Activated naive CD8-positive, alpha-beta T cell treated with anti-CD3 and anti-CD28 coated beads for 36 hours (primary cell): ENCODE results near the gene NCKAP5. TPM values are rescaled to one million over a fixed set of nuclear protein-coding genes. Genes with fewer than 3 reads are reported as not detected.
"Not testable (repeated sequence)": the region's sequence is repeated elsewhere in the genome, so short reads cannot be mapped to it uniquely, and the experiment has no call there.

ENCODE experiments used
- DNase-seq: peaks from one replicate; pipeline ENCODE4 v3.0.0; 2021
- H3K27ac Mint-ChIP-seq: one replicate; pipeline ENCODE4 v1.8.0; 2022; ENCODE audit warnings: mild to moderate bottlenecking, moderate library complexity, mixed read lengths
- H3K27me3 Mint-ChIP-seq: one replicate; pipeline ENCODE4 v1.8.0; 2022; ENCODE audit warnings: mild to moderate bottlenecking, mixed read lengths
- H3K36me3 Mint-ChIP-seq: one replicate; pipeline ENCODE4 v1.8.0; 2021; ENCODE audit warnings: mild to moderate bottlenecking, mixed read lengths
- H3K4me1 Mint-ChIP-seq: one replicate; pipeline ENCODE4 v1.8.0; 2021; ENCODE audit warnings: mixed read lengths
- H3K4me3 Mint-ChIP-seq: one replicate; pipeline ENCODE4 v1.8.0; 2022; ENCODE audit warnings: mild to moderate bottlenecking, moderate library complexity, mixed read lengths
- H3K9me3 Mint-ChIP-seq: one replicate; pipeline ENCODE4 v1.8.0; 2022; ENCODE audit warnings: mixed read lengths
- total RNA-seq, 2 experiments: library from RNA; stranded (reverse); gene quantifications; one replicate each; pipeline ENCODE4 v1.2.3, GENCODE V29; 2021

The NCKAP5 gene
- total RNA-seq, 2 experiments from 2014 or later = not detected

- H3K4me3 Mint-ChIP-seq = no peak overlapping the region
- no peak overlapping the region for H3K27ac Mint-ChIP-seq
- DNase-seq = no peak
- H3K4me1 Mint-ChIP-seq = no peaks in the 10 kb centered on the region
- no peaks in the 10 kb centered on the region for H3K36me3 Mint-ChIP-seq
- H3K27me3 Mint-ChIP-seq = no peaks in the 10 kb centered on the region
- peaks cover 8% of the 10 kb centered on the region for H3K9me3 Mint-ChIP-seq
These were observed 730.5 kb downstream of the NCKAP5 start for GRCh38 chr2:132837769-132838168.

GRCh38 chr2:132830321-132830827 lies 737.9 kb downstream of the NCKAP5 start:
- Mint-ChIP-seq H3K27me3 (no peaks in the 10 kb centered on the region), H3K4me1 (no peaks in the 10 kb centered on the region), H3K4me3 (no peak overlapping the region), H3K27ac (no peak overlapping the region), H3K9me3 (peaks cover 8% of the 10 kb centered on the region), H3K36me3 (no peaks in the 10 kb centered on the region)
- DNase-seq = no peak

DNA sequence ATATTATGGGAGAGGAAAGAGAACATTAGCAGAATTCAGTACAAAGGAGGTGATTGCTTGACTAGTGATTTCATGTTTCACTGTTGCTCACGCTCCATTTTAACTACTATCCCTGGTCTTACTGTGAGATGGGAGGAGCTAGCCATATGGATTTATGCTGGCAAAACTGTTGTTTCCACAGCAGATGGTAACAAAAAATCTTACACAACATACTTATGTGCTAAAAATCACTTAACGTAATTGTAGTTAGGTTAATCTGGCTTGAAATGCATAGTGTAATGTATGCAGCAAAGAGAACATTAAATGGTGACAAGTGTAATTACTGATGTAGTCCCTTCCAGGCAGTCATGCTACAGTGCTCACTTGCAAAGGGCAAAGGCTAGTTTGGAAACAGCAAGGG lies 742.7 kb downstream of the NCKAP5 start:
- no peaks in the 10 kb centered on the region for H3K27me3 Mint-ChIP-seq
- H3K4me3 Mint-ChIP-seq = no peak overlapping the region
- no peaks in the 10 kb centered on the region for H3K36me3 Mint-ChIP-seq
- DNase-seq = no peak
- H3K27ac Mint-ChIP-seq = no peak overlapping the region
- no peaks in the 10 kb centered on the region for H3K4me1 Mint-ChIP-seq
- peaks cover 2% of the 10 kb centered on the region for H3K9me3 Mint-ChIP-seq

DNA sequence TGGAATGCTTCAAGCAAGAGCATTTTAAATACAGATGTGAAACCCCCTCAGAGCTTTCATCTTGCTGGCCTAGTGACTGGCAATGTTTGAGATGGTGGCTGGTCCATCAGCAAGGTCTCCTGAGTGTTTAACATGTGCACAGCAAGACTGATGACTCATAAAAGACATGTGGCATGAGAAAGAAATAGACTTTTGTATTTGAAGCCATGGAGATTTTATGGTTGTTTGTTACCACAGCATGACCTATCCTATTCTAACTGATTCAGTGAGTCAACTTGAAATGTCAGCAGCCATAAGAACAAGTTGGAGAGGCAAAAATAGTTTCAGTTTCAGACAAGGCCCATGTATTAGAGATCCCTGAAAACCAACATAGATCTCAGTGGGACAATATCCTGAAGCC lies 743.5 kb downstream of the NCKAP5 start:
- DNase-seq = no peak
- Mint-ChIP-seq H3K9me3 (peaks cover 2% of the 10 kb centered on the region), H3K27ac (no peak overlapping the region), H3K36me3 (no peaks in the 10 kb centered on the region), H3K4me3 (no peak overlapping the region), H3K4me1 (no peaks in the 10 kb centered on the region), H3K27me3 (no peaks in the 10 kb centered on the region)

DNA sequence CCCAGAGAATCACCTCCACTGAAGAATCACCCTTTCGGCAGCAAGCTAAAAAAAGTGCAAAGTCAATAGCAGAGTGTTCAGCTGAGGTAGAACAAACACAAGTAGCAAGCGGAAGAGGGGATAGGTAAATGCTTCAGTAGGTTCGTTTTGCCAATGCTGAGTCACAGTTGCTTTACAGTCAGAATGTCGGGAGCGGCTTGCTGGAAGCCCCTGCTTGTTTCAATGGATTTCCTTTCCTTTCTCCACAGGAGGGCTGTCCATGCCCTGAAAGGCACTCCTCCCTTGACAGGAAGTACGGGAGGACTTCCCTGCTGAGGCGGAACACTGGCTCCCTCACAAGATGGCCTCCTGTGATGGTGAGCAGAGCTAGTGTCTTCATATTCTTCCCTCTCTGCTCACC lies 752.0 kb downstream of the NCKAP5 start:
- no peaks in the 10 kb centered on the region for H3K36me3 Mint-ChIP-seq
- no peak for DNase-seq
- H3K27ac Mint-ChIP-seq = no peak overlapping the region
- no peak overlapping the region for H3K4me3 Mint-ChIP-seq
- no peaks in the 10 kb centered on the region for H3K9me3 Mint-ChIP-seq
- no peaks in the 10 kb centered on the region for H3K4me1 Mint-ChIP-seq
- H3K27me3 Mint-ChIP-seq = no peaks in the 10 kb centered on the region

GRCh38 chr2:132815516-132815915 lies 752.7 kb downstream of the NCKAP5 start:
- H3K27me3 Mint-ChIP-seq = no peaks in the 10 kb centered on the region
- H3K36me3 Mint-ChIP-seq = no peaks in the 10 kb centered on the region
- no peak overlapping the region for H3K27ac Mint-ChIP-seq
- no peaks in the 10 kb centered on the region for H3K4me1 Mint-ChIP-seq
- H3K4me3 Mint-ChIP-seq = no peak overlapping the region
- DNase-seq = no peak
- no peaks in the 10 kb centered on the region for H3K9me3 Mint-ChIP-seq

- Mint-ChIP-seq H3K4me3 (no peak overlapping the region), H3K27ac (no peak overlapping the region), H3K36me3 (no peaks in the 10 kb centered on the region), H3K9me3 (no peaks in the 10 kb centered on the region), H3K27me3 (no peaks in the 10 kb centered on the region), H3K4me1 (no peaks in the 10 kb centered on the region)
- no peak for DNase-seq
These were observed 753.6 kb downstream of the NCKAP5 start for GRCh38 chr2:132814651-132815050.

DNA sequence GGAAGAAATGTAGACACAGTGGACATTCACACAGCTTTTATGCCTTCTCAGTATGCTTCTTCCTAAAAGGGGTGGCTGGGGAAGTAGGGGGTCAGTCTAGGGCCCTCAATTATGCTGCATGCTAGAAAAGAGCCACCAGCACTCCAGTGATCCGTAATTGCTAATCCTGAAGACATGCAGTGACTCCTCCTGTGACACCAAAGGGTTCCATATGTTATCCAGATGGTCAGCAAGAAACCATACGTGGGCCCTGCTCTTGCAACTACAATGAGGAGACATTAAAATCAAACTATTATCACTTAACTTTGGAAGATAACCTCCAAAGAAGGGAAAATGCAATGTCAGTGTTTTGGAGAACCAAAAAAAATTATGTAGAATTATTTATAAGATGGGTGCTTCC lies 754.8 kb downstream of the NCKAP5 start:
- H3K4me3 Mint-ChIP-seq = no peak overlapping the region
- no peaks in the 10 kb centered on the region for H3K4me1 Mint-ChIP-seq
- no peak overlapping the region for H3K27ac Mint-ChIP-seq

DNA sequence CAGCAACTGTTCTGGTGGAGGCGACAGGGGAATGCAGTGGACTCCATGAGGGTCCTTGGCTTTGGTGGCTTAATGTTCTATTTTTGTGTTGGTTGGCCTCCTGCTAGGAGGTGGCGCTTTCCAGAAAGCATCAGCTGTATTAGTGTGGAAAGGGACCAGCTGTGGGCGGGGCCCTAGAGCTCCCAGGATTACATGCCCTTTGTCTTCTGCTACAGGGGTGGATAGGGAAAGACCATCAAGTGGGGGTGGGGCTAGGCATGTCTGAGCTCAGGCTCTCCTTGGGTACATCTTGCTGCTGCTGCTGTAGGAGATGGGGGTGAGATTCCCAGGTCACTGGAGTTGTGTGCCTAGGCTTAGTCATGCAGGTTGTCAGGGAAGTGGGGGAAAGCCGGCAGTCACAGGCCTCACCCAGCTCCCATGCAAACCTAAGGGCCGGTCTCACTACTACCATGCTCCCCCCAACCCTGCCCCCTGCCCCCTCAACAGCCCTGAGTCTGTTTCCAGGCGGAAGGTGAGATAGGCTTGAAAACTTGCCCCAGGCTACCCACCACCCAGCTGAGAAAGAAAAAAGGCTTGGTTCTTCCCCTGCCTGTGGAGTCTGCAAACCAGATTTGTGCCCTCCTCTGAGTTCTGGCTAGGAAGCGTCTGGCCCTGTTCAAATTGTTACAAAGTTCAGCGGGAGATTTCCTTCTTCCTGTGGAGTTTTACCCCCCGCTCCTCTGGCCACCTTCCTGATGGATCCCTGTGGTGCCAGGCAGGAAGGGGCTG lies 756.9 kb downstream of the NCKAP5 start:
- H3K36me3 Mint-ChIP-seq = no peaks in the 10 kb centered on the region
- H3K27me3 Mint-ChIP-seq = no peaks in the 10 kb centered on the region
- no peak overlapping the region for H3K27ac Mint-ChIP-seq
- H3K9me3 Mint-ChIP-seq = peaks cover 9% of the 10 kb centered on the region
- no peak overlapping the region for H3K4me3 Mint-ChIP-seq
- no peaks in the 10 kb centered on the region for H3K4me1 Mint-ChIP-seq
- no peak for DNase-seq

More for the DNA sequence above, 754.8 kb downstream of the NCKAP5 start:
- Mint-ChIP-seq H3K9me3 (peaks cover 7% of the 10 kb centered on the region), H3K27me3 (no peaks in the 10 kb centered on the region), H3K36me3 (no peaks in the 10 kb centered on the region)
- no peak for DNase-seq

GRCh38 chr2:132809962-132810361 lies 758.3 kb downstream of the NCKAP5 start:
- H3K4me1 Mint-ChIP-seq, DNase-seq, H3K4me3 Mint-ChIP-seq, H3K27ac Mint-ChIP-seq, H3K27me3 Mint-ChIP-seq, H3K36me3 Mint-ChIP-seq: not testable (repeated sequence)
- H3K9me3 Mint-ChIP-seq = peaks cover 12% of the 10 kb centered on the region

- Mint-ChIP-seq H3K27ac (no peak overlapping the region), H3K27me3 (no peaks in the 10 kb centered on the region), H3K4me3 (no peak overlapping the region), H3K36me3 (no peaks in the 10 kb centered on the region), H3K4me1 (no peaks in the 10 kb centered on the region), H3K9me3 (peaks cover 10% of the 10 kb centered on the region)
- no peak for DNase-seq
These were observed 764.2 kb downstream of the NCKAP5 start for GRCh38 chr2:132804051-132804450.

DNA sequence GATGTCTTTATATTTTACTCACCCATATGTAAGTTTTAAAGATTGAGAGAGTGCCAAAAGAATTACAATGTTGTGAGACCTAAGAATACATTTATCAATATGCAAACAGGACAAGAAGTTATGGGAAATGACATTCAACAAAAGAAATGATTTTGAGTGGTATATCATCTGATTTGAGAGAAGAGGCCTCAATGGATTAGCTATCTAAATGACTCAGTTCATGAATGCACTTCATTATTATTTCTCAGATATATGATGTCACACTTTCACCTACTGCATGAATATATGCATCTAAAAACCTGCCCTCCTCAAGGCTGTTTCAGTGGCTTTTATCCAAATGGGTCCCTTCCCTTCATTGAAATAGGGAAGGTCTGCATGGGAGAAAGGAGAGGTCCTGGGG lies 769.9 kb downstream of the NCKAP5 start:
- H3K9me3 Mint-ChIP-seq = no peaks in the 10 kb centered on the region
- H3K27ac Mint-ChIP-seq = no peak overlapping the region
- H3K36me3 Mint-ChIP-seq = no peaks in the 10 kb centered on the region
- H3K4me1 Mint-ChIP-seq = no peaks in the 10 kb centered on the region
- H3K27me3 Mint-ChIP-seq = no peaks in the 10 kb centered on the region
- DNase-seq = no peak
- no peak overlapping the region for H3K4me3 Mint-ChIP-seq

DNA sequence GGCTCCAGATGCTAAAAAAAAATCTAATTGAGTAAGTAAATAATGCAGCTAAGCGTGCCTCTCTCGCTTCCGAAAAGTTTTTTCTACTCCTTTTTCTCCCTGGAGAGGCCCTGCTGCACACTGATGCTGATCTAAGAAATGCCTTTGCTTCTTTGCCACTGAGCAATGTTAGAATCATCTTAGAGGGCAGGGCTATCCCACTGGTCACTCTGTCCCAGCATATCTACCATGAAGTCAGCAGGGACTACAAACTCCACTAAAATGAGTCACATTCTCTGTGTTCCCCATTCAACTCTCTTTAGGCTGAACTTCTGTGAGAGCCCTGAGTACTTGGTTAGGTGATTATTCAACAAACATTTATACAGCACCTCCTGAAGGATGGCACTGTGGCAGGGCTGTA lies 770.7 kb downstream of the NCKAP5 start:
- Mint-ChIP-seq H3K27me3 (no peaks in the 10 kb centered on the region), H3K36me3 (no peaks in the 10 kb centered on the region)

GRCh38 chr2:132797071-132797470 lies 771.2 kb downstream of the NCKAP5 start:
- H3K9me3 Mint-ChIP-seq = no peaks in the 10 kb centered on the region
- DNase-seq = no peak
- H3K27me3 Mint-ChIP-seq = no peaks in the 10 kb centered on the region
- no peaks in the 10 kb centered on the region for H3K36me3 Mint-ChIP-seq
- H3K4me3 Mint-ChIP-seq = no peak overlapping the region
- H3K27ac Mint-ChIP-seq = no peak overlapping the region
- no peaks in the 10 kb centered on the region for H3K4me1 Mint-ChIP-seq

More for the DNA sequence above, 770.7 kb downstream of the NCKAP5 start:
- Mint-ChIP-seq H3K27ac (no peak overlapping the region), H3K4me3 (no peak overlapping the region), H3K4me1 (no peaks in the 10 kb centered on the region), H3K9me3 (no peaks in the 10 kb centered on the region)
- DNase-seq = no peak

DNA sequence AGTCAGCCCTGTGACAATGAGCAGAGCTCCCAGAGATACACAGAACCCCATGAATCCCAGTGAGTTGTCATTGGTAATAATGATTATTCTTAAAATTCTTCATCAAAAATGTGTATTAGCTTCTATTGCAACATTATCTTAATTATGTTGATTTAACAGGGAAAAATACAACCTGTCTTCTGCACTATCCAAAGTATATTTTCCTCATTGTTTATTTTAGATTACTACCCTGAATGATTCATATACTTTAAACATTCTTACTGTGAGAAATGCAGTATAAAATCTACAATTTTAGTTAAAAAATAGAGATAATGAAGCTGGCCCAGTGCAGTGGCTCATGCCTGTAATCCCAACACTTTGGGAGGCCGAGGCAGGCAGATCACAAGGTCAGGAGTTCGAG lies 773.0 kb downstream of the NCKAP5 start:
- Mint-ChIP-seq H3K36me3 (no peaks in the 10 kb centered on the region), H3K27ac (no peak overlapping the region)

DNA sequence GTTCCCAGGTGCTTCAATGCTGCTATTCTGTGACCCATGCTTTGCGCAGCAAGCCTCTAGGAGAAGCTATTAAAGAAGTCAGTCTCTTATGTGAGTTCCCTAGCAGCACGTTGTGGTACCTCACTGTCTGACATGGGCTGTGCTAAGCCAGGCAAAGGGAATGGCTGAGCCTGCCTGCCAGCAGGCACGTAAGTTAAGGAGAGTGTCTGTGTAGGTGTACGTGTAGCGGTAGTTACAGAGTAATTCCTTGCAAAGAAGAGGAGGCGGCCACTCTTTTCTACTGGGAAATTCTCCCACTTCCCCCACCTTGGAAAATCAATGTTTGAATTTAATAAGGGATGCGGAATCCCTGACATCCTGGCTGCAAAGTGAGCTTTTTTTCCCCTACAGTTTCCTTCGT lies 774.7 kb downstream of the NCKAP5 start:
- no peak overlapping the region for H3K27ac Mint-ChIP-seq
- no peaks in the 10 kb centered on the region for H3K4me1 Mint-ChIP-seq
- no peak overlapping the region for H3K4me3 Mint-ChIP-seq
- no peaks in the 10 kb centered on the region for H3K9me3 Mint-ChIP-seq
- DNase-seq = no peak
- H3K36me3 Mint-ChIP-seq = no peaks in the 10 kb centered on the region
- H3K27me3 Mint-ChIP-seq = no peaks in the 10 kb centered on the region

More for the DNA sequence above, 773.0 kb downstream of the NCKAP5 start:
- Mint-ChIP-seq H3K9me3 (no peaks in the 10 kb centered on the region), H3K27me3 (no peaks in the 10 kb centered on the region), H3K4me3 (no peak overlapping the region), H3K4me1 (no peaks in the 10 kb centered on the region)
- no peak for DNase-seq
